OCI-LY7 (cell line): ENCODE results near the gene TASOR2. TPM values are rescaled to one million over a fixed set of nuclear protein-coding genes. Genes with fewer than 3 reads are reported as not detected.

ENCODE experiments used
- BruUV-seq: library from RNA; stranded (reverse); fragments of 400-500 nt; replicated peaks from 2 replicates; lab custom pipeline; 2021; lab: Mats Ljungman, UMichigan
- CTCF ChIA-PET: fragments of 300-600 bp; sonication (Branson Sonifier 250); formaldehyde crosslinking; loops from one replicate; lab custom pipeline; 2022; ENCODE audit warnings: antibody characterized with exemption; ENCODE audit not compliant: unreplicated experiment; lab: Charles Lee
- POLR2A ChIA-PET: fragments of 300-600 bp; sonication (Branson Sonifier 250); formaldehyde crosslinking; loops from one replicate; lab custom pipeline; 2022; ENCODE audit warnings: antibody characterized with exemption; lab: Charles Lee
- DNase-seq: peaks from one replicate; pipeline ENCODE4 v3.0.0-alpha.2; 2015; ENCODE audit warnings: low spot score
- H2AFZ ChIP-seq: fragments of 200-600 bp; sonication (generic), shearing (Covaris generic); 2 replicates; pipeline ENCODE4 v1.6.1; 2014; ENCODE audit warnings: mild to moderate bottlenecking, antibody characterized with exemption, low read length, moderate library complexity
- H3K27ac ChIP-seq: fragments of 200-600 bp; sonication (generic); 2 replicates; pipeline ENCODE4 v1.5.1; 2014; ENCODE audit warnings: mixed run types, low read depth, mild to moderate bottlenecking, moderate library complexity, low read length, inconsistent platforms; ENCODE audit not compliant: poor library complexity, severe bottlenecking
- H3K36me3 ChIP-seq: fragments of 200-600 bp; sonication (generic); 2 replicates; pipeline ENCODE4 v1.6.1; 2014; ENCODE audit warnings: mild to moderate bottlenecking, antibody characterized with exemption, low read length, moderate library complexity, mixed read lengths; ENCODE audit not compliant: insufficient read depth
- H3K4me1 ChIP-seq: fragments of 200-600 bp; sonication (generic); 2 replicates; pipeline ENCODE4 v1.5.1; 2014; ENCODE audit warnings: mild to moderate bottlenecking, low read length; ENCODE audit not compliant: insufficient read depth, poor library complexity, severe bottlenecking
- H3K4me2 ChIP-seq: fragments of 200-600 bp; sonication (generic); 2 replicates; pipeline ENCODE4 v1.6.1; 2014; ENCODE audit warnings: mild to moderate bottlenecking, low read length
- H3K4me3 ChIP-seq: fragments of 200-600 bp; sonication (generic); 2 replicates; pipeline ENCODE4 v1.5.1; 2014; ENCODE audit warnings: mild to moderate bottlenecking, low read depth, low read length; ENCODE audit not compliant: poor library complexity, severe bottlenecking
- H3K79me2 ChIP-seq: fragments of 200-600 bp; sonication (generic); 2 replicates; pipeline ENCODE4 v1.6.1; 2016; ENCODE audit warnings: low read depth, mild to moderate bottlenecking, low read length, moderate library complexity, mixed read lengths; ENCODE audit not compliant: insufficient read depth
- H3K9me2 ChIP-seq: fragments of 200-600 bp; sonication (generic); 2 replicates; pipeline ENCODE4 v1.6.1; 2016; ENCODE audit warnings: mild to moderate bottlenecking, low read length, mixed read lengths; ENCODE audit not compliant: insufficient read depth
- H3K9me3 ChIP-seq: fragments of 200-600 bp; sonication (generic); 2 replicates; pipeline ENCODE4 v1.6.1; 2014; ENCODE audit warnings: mild to moderate bottlenecking, mixed run types, low read length, mixed read lengths
- H4K20me1 ChIP-seq: fragments of 200-600 bp; sonication (generic); 2 replicates; pipeline ENCODE4 v1.6.1; 2014; ENCODE audit warnings: mild to moderate bottlenecking, antibody characterized with exemption, low read length, moderate library complexity, mixed read lengths; ENCODE audit not compliant: insufficient read depth
- CTCF ChIP-seq: fragments of 200-600 bp; sonication (generic); conservative IDR thresholded peaks from 2 replicates; pipeline ENCODE4 v1.5.1; 2014; ENCODE audit warnings: mild to moderate bottlenecking, antibody characterized with exemption, low read length, moderate library complexity, mixed read lengths
- EZH2phosphoT487 ChIP-seq: fragments of 200-600 bp; sonication (generic); IDR thresholded peaks from 2 replicates; pipeline ENCODE4 v1.6.1; 2018; ENCODE audit warnings: low read depth, borderline replicate concordance, mild to moderate bottlenecking, mixed run types, antibody characterized with exemption, low read length, moderate library complexity, mixed read lengths
- intact Hi-C: fragments of 100-400 bp; cut with micrococcal nuclease; formaldehyde crosslinking; loops from one replicate; pipeline ENCODE4 v1.10.0; 2022; ENCODE audit not compliant: unreplicated experiment
- total RNA-seq, 2 experiments: library from RNA; depleted of rRNA in 1 of 2; stranded (reverse); fragments of >200 nt in 1 of 2; shearing (Covaris generic) in 1 of 2; gene quantifications; 2 replicates each; pipeline ENCODE4 v1.2.3, GENCODE V29; 2014 to 2022

TASOR2 gene
- total RNA-seq, 2 experiments from 2014 or later, result 103 to 116 TPM

- BruUV-seq, result no TSS peak
- peaks cover 16% of the 10 kb centered on the region; the same call in 1 of the 2 replicates for H3K9me3 ChIP-seq
- peak; percentile 54 for DNase-seq
- H2AFZ ChIP-seq, result no peak overlapping the region
- POLR2A ChIA-PET, result interaction anchor here (1.1 to 8.6 kb wide), 7 partner anchors 8 to 149 kb away, joined by 3 to 142 read pairs (median 6); partner anchors contain the start of genes ASB13 and TASOR2
- H3K27ac ChIP-seq, result peak overlapping the region; percentile 92
- H3K4me1 ChIP-seq, result peaks cover 91% of the 10 kb centered on the region
- CTCF ChIA-PET, result no interaction called here
- H3K9me2 ChIP-seq, result no peaks in the 10 kb centered on the region
- no peaks in the 10 kb centered on the region; the same call in 1 of the 2 replicates for H4K20me1 ChIP-seq
- no peak for TF ChIP-seq EZH2phosphoT487
- no peak for TF ChIP-seq CTCF
- H3K4me2 ChIP-seq, result peak overlapping the region; percentile 91
- H3K4me3 ChIP-seq, result peak overlapping the region; percentile 70
- H3K36me3 ChIP-seq, result peaks cover 36% of the 10 kb centered on the region
- H3K79me2 ChIP-seq, result peaks cover 100% of the 10 kb centered on the region
- intact Hi-C loops, result loop anchor here (10.0 kb wide), 1 partner anchor 370 kb away; the partner anchor contains the start of gene IL2RA
Observed at GRCh38 chr10:5694573-5694972, 9.9 kb downstream of the TASOR2 start.

- Histone ChIP-seq H3K9me3 (peaks cover 16% of the 10 kb centered on the region; the same call in 1 of the 2 replicates), H3K4me3 (no peak overlapping the region), H3K4me2 (peak overlapping the region; percentile 91), H3K79me2 (peaks cover 100% of the 10 kb centered on the region), H3K27ac (peak overlapping the region; percentile 14), H3K9me2 (no peaks in the 10 kb centered on the region), H4K20me1 (no peaks in the 10 kb centered on the region; the same call in 1 of the 2 replicates), H3K36me3 (peaks cover 49% of the 10 kb centered on the region), H2AFZ (no peak overlapping the region), H3K4me1 (peaks cover 95% of the 10 kb centered on the region)
- TF ChIP-seq CTCF (no peak), EZH2phosphoT487 (no peak)
- intact Hi-C loops, result loop anchor here (10.0 kb wide), 1 partner anchor 367 kb away; the partner anchor contains the start of gene IL2RA
- no TSS peak for BruUV-seq
- ChIA-PET CTCF (no interaction called here), POLR2A (interaction anchor here (0.7 to 2.5 kb wide), 7 partner anchors 10 to 310 kb away, joined by 3 to 17 read pairs (median 3); no protein-coding TSS in a partner anchor)
- DNase-seq, result no peak
Observed at GRCh38 chr10:5697342-5697741, 12.7 kb downstream of the TASOR2 start.

GRCh38 chr10:5698062-5698461 lies 13.4 kb downstream of the TASOR2 start:
- Histone ChIP-seq H3K9me3 (peaks cover 16% of the 10 kb centered on the region; the same call in 1 of the 2 replicates), H3K4me1 (peaks cover 99% of the 10 kb centered on the region), H3K4me2 (peak overlapping the region; percentile 59), H3K27ac (peak overlapping the region; percentile 14), H3K4me3 (no peak overlapping the region), H4K20me1 (peaks cover 4% of the 10 kb centered on the region; the same call in 1 of the 2 replicates), H3K36me3 (peaks cover 54% of the 10 kb centered on the region), H2AFZ (no peak overlapping the region), H3K79me2 (peaks cover 100% of the 10 kb centered on the region), H3K9me2 (no peaks in the 10 kb centered on the region)
- no TSS peak for BruUV-seq
- POLR2A ChIA-PET, result interaction anchor here (1.2 to 1.3 kb wide), 2 partner anchors 11 to 32 kb away, joined by 3 read pairs; no protein-coding TSS in a partner anchor
- DNase-seq, result no peak
- TF ChIP-seq CTCF (no peak), EZH2phosphoT487 (no peak)
- CTCF ChIA-PET, result no interaction called here
- intact Hi-C loops, result loop anchor here (10.0 kb wide), 1 partner anchor 367 kb away; the partner anchor contains the start of gene IL2RA
